C4-2B (cell line): ENCODE results near the gene INSYN2B.

ENCODE experiments used
- ZFX ChIP-seq: fragments of 450-650 bp; IDR thresholded peaks from 2 replicates; pipeline ENCODE4 v1.6.1; 2017
- TF ChIP-seq, protein P1 (sequence below): fragments of 450-650 bp; conservative IDR thresholded peaks from 2 replicates; pipeline ENCODE4 v1.5.1; 2017; ENCODE audit warnings: mild to moderate bottlenecking

DNA sequence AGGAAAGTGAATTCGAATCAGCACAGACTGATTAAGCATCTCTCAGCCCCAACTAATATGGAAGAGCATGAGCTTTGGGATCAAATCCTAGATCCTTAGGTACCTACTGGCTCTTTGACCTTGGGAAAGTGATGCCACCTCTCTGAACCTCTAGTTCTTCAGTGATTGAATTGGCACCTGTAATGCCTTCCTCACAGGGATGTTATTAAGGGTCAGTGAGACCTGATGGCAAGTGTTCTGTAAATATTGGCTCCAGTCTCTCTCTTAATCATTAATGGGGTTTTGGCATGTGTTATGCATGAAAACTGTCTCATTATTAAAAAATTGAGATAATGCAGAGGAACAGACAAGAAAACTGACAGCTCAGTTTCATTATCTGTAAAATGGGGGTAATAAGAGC is 115.8 kb downstream of the INSYN2B start:
- TF ChIP-seq, protein P1, sequence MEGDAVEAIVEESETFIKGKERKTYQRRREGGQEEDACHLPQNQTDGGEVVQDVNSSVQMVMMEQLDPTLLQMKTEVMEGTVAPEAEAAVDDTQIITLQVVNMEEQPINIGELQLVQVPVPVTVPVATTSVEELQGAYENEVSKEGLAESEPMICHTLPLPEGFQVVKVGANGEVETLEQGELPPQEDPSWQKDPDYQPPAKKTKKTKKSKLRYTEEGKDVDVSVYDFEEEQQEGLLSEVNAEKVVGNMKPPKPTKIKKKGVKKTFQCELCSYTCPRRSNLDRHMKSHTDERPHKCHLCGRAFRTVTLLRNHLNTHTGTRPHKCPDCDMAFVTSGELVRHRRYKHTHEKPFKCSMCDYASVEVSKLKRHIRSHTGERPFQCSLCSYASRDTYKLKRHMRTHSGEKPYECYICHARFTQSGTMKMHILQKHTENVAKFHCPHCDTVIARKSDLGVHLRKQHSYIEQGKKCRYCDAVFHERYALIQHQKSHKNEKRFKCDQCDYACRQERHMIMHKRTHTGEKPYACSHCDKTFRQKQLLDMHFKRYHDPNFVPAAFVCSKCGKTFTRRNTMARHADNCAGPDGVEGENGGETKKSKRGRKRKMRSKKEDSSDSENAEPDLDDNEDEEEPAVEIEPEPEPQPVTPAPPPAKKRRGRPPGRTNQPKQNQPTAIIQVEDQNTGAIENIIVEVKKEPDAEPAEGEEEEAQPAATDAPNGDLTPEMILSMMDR, result no peak
- no peak for TF ChIP-seq ZFX
